GM12878 (cell line): ENCODE measurements around the gene PLAGL2.

Source experiments
- CBFB ChIP-seq: IDR thresholded peaks from 2 replicates; pipeline ENCODE4 v1.6.1; 2016; ENCODE audit warnings: antibody characterized with exemption, low read depth
- CHD1 ChIP-seq: IDR thresholded peaks from 2 replicates; pipeline ENCODE4 v1.6.1; 2012; ENCODE audit warnings: low read depth, low read length, improper control_type of control experiment
- CHD2 ChIP-seq: IDR thresholded peaks from 2 replicates; pipeline ENCODE4 v1.6.1; 2011; ENCODE audit warnings: low read depth, low read length, improper control_type of control experiment, borderline replicate concordance
- EZH2 ChIP-seq: IDR thresholded peaks from 2 replicates; pipeline ENCODE4 v1.6.1; 2012; ENCODE audit warnings: low read depth, mild to moderate bottlenecking, control low read depth, inconsistent platforms, low read length, borderline replicate concordance; ENCODE audit not compliant: control insufficient read depth
- FOS ChIP-seq: IDR thresholded peaks from 3 replicates; pipeline ENCODE4 v1.6.1; 2011; ENCODE audit warnings: borderline replicate concordance; ENCODE audit not compliant: insufficient read length; ENCODE audit errors: extremely low read depth
- JUND ChIP-seq: IDR thresholded peaks from 2 replicates; pipeline ENCODE4 v1.6.1; 2012; ENCODE audit warnings: low read depth, mild to moderate bottlenecking, low read length, improper control_type of control experiment, moderate library complexity
- PAX8 ChIP-seq: fragments of 450-650 bp; IDR thresholded peaks from 2 replicates; pipeline ENCODE4 v1.6.1; 2017; ENCODE audit warnings: mild to moderate bottlenecking, moderate library complexity
- POLR2AphosphoS5 ChIP-seq: IDR thresholded peaks from 2 replicates; pipeline ENCODE4 v1.6.1; 2011; ENCODE audit warnings: mild to moderate bottlenecking, low read length, inconsistent platforms
- POU2F2 ChIP-seq: IDR thresholded peaks from 3 replicates; pipeline ENCODE4 v1.6.1; 2011; ENCODE audit warnings: low read depth, mild to moderate bottlenecking, low read length, borderline replicate concordance
- RFX5 ChIP-seq: IDR thresholded peaks from 2 replicates; pipeline ENCODE4 v1.6.1; 2011; ENCODE audit warnings: low read depth, low read length, improper control_type of control experiment
- TF ChIP-seq, protein P1 (sequence below), 3 experiments: IDR thresholded peaks in 2 of 3; conservative IDR thresholded peaks in 1 of 3; 2 replicates each; pipeline ENCODE4 v1.5.1; 2011; ENCODE audit warnings: low read depth in 3 of 3, low read length in 3 of 3, mild to moderate bottlenecking in 3 of 3, control low read depth in 2 of 3, moderate library complexity in 2 of 3, inconsistent platforms in 1 of 3, mixed read lengths in 1 of 3; ENCODE audit not compliant: control insufficient read depth in 2 of 3, insufficient read depth in 1 of 3; ENCODE audit errors: extremely low read depth in 1 of 3
- TF ChIP-seq, protein P2 (sequence below): IDR thresholded peaks from 2 replicates; pipeline ENCODE4 v1.6.1; 2011; ENCODE audit warnings: low read depth, mild to moderate bottlenecking, low read length, moderate library complexity, borderline replicate concordance; ENCODE audit errors: extremely low read depth
- TF ChIP-seq, protein P3 (sequence below): fragments of 150-350 bp; IDR thresholded peaks from 2 replicates; pipeline ENCODE4 v1.6.1; 2016; ENCODE audit warnings: low read depth, low read length

DNA sequence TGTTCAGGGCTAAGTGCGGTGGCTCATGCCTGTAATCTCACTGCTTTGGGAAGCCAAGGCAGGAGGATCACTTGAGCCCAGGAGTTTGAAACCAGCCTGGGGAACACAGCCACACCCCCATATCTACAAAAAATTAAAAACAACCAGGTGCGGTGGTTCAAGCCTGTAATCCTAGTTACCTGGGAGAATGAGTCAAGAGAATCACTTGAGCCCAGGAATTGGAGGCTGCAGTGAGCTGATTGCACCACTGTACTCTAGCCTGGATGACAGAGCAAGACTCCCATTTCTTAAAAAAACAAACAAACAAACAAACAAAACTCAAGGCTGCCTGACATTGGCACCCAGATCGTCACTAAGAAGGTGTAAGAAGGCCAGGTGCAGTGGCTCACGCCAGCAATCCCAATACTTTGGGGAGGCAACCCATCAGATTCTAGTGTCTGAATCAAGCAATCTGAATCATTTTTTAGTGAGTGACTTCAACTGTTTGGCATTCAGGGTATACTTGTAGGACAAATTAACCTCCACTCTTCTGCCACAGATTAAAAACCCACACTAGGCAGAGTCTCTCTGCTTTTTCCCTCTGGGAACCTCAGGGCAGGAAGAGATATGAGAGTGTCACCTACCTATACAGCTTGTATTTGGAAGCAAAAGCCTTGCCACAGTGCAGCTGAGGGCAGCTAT, 6.1 kb downstream of the PLAGL2 start:
- no peak for TF ChIP-seq FOS
- TF ChIP-seq, protein P1, sequence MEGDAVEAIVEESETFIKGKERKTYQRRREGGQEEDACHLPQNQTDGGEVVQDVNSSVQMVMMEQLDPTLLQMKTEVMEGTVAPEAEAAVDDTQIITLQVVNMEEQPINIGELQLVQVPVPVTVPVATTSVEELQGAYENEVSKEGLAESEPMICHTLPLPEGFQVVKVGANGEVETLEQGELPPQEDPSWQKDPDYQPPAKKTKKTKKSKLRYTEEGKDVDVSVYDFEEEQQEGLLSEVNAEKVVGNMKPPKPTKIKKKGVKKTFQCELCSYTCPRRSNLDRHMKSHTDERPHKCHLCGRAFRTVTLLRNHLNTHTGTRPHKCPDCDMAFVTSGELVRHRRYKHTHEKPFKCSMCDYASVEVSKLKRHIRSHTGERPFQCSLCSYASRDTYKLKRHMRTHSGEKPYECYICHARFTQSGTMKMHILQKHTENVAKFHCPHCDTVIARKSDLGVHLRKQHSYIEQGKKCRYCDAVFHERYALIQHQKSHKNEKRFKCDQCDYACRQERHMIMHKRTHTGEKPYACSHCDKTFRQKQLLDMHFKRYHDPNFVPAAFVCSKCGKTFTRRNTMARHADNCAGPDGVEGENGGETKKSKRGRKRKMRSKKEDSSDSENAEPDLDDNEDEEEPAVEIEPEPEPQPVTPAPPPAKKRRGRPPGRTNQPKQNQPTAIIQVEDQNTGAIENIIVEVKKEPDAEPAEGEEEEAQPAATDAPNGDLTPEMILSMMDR (IDR thresholded peaks at IDR 0.05 in 2 of 3, conservative IDR thresholded peaks at IDR 0.05 in 1 of 3; ENCODE audit: control insufficient read depth in 2 of 3, extremely low read depth in 1 of 3, insufficient read depth in 1 of 3, low read depth in 3 of 3, low read length in 3 of 3) = no peak
- TF ChIP-seq, protein P2, sequence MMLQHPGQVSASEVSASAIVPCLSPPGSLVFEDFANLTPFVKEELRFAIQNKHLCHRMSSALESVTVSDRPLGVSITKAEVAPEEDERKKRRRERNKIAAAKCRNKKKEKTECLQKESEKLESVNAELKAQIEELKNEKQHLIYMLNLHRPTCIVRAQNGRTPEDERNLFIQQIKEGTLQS = no peak
- TF ChIP-seq POU2F2 = no peak
- TF ChIP-seq CBFB = no peak
- TF ChIP-seq JUND = no peak
- TF ChIP-seq PAX8 = no peak
- TF ChIP-seq RFX5 = no peak
- TF ChIP-seq, protein P3, sequence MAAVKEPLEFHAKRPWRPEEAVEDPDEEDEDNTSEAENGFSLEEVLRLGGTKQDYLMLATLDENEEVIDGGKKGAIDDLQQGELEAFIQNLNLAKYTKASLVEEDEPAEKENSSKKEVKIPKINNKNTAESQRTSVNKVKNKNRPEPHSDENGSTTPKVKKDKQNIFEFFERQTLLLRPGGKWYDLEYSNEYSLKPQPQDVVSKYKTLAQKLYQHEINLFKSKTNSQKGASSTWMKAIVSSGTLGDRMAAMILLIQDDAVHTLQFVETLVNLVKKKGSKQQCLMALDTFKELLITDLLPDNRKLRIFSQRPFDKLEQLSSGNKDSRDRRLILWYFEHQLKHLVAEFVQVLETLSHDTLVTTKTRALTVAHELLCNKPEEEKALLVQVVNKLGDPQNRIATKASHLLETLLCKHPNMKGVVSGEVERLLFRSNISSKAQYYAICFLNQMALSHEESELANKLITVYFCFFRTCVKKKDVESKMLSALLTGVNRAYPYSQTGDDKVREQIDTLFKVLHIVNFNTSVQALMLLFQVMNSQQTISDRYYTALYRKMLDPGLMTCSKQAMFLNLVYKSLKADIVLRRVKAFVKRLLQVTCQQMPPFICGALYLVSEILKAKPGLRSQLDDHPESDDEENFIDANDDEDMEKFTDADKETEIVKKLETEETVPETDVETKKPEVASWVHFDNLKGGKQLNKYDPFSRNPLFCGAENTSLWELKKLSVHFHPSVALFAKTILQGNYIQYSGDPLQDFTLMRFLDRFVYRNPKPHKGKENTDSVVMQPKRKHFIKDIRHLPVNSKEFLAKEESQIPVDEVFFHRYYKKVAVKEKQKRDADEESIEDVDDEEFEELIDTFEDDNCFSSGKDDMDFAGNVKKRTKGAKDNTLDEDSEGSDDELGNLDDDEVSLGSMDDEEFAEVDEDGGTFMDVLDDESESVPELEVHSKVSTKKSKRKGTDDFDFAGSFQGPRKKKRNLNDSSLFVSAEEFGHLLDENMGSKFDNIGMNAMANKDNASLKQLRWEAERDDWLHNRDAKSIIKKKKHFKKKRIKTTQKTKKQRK = no peak
- no peak for TF ChIP-seq CHD1
- no peak for TF ChIP-seq CHD2
- no peak for TF ChIP-seq EZH2
- no peak for TF ChIP-seq POLR2AphosphoS5
